Limb (tissue), 2 donors: ENCODE results near the gene CAMKK1.

Experiments used
- DNase-seq, 2 donors: peaks; one replicate each; pipeline ENCODE4 v3.0.0-alpha.2; 2016; ENCODE audit errors: extremely low spot score in 2 of 2

The CAMKK1 gene

GRCh38 chr17:3813171-3813570 is 79.7 kb downstream of the CAMKK1 start:
- no peak for DNase-seq

GRCh38 chr17:3812771-3813170 is 80.1 kb downstream of the CAMKK1 start:
- no peak for DNase-seq

GRCh38 chr17:3812284-3812683 is 80.6 kb downstream of the CAMKK1 start:
- no peak for DNase-seq
